H9 (cell line): Measurements from ENCODE around the gene ZNF264. TPM values are rescaled to one million over a fixed set of nuclear protein-coding genes. Genes with fewer than 3 reads are reported as not detected.

Experiments
- DNase-seq: peaks from one replicate; pipeline ENCODE4 v3.0.0-alpha.2; 2017
- H2AFZ ChIP-seq: one replicate; pipeline ENCODE4 v1.6.1; 2013; ENCODE audit warnings: mild to moderate bottlenecking, low read length, control low read depth, moderate library complexity
- H2AK5ac ChIP-seq: 2 replicates; pipeline ENCODE4 v1.6.1; 2013; ENCODE audit warnings: low read length, control low read depth, mixed read lengths; ENCODE audit not compliant: insufficient read length
- H2BK120ac ChIP-seq: one replicate; pipeline ENCODE4 v1.6.1; 2013; ENCODE audit warnings: low read depth, mild to moderate bottlenecking, low read length, control low read depth, inconsistent platforms; ENCODE audit not compliant: poor library complexity, severe bottlenecking
- H2BK12ac ChIP-seq: 2 replicates; pipeline ENCODE4 v1.6.1; 2013; ENCODE audit warnings: low read length, control low read depth, mixed read lengths, low read depth; ENCODE audit not compliant: insufficient read length
- H2BK15ac ChIP-seq: 2 replicates; pipeline ENCODE4 v1.6.1; 2013; ENCODE audit warnings: low read depth, low read length, control low read depth
- H2BK20ac ChIP-seq: one replicate; pipeline ENCODE4 v1.6.1; 2013; ENCODE audit warnings: low read depth, mild to moderate bottlenecking, low read length, control low read depth, inconsistent platforms; ENCODE audit not compliant: poor library complexity, severe bottlenecking
- H2BK5ac ChIP-seq: 2 replicates; pipeline ENCODE4 v1.6.1; 2013; ENCODE audit warnings: low read length, control low read depth, mixed read lengths; ENCODE audit not compliant: insufficient read length
- H3K14ac ChIP-seq: 2 replicates; pipeline ENCODE4 v1.6.1; 2013; ENCODE audit warnings: low read length, control low read depth; ENCODE audit not compliant: insufficient read depth
- H3K18ac ChIP-seq: 2 replicates; pipeline ENCODE4 v1.6.1; 2013; ENCODE audit warnings: low read depth, mild to moderate bottlenecking, mixed read lengths, low read length, control low read depth; ENCODE audit not compliant: insufficient read length
- H3K23ac ChIP-seq: 2 replicates; pipeline ENCODE4 v1.6.1; 2013; ENCODE audit warnings: low read length, control low read depth, mixed read lengths, low read depth; ENCODE audit not compliant: insufficient read length
- H3K23me2 ChIP-seq: 2 replicates; pipeline ENCODE4 v1.6.1; 2013; ENCODE audit warnings: low read depth, mild to moderate bottlenecking, mixed read lengths, low read length, control low read depth; ENCODE audit not compliant: insufficient read length, poor library complexity, severe bottlenecking
- H3K27ac ChIP-seq: 2 replicates; pipeline ENCODE4 v1.5.1; 2013; ENCODE audit warnings: low read length, control low read depth, mixed read lengths, low read depth; ENCODE audit not compliant: insufficient read length
- H3K27me3 ChIP-seq: 2 replicates; pipeline ENCODE4 v1.6.1; 2013; ENCODE audit warnings: low read length, control low read depth, inconsistent platforms; ENCODE audit not compliant: insufficient read depth
- H3K4ac ChIP-seq: 2 replicates; pipeline ENCODE4 v1.6.1; 2013; ENCODE audit warnings: low read depth, mild to moderate bottlenecking, control low read depth, inconsistent platforms, low read length, moderate library complexity
- H3K4me1 ChIP-seq: 2 replicates; pipeline ENCODE4 v1.6.1; 2013; ENCODE audit warnings: low read length, control low read depth, inconsistent platforms; ENCODE audit not compliant: insufficient read depth
- H3K4me2 ChIP-seq: 2 replicates; pipeline ENCODE4 v1.6.1; 2013; ENCODE audit warnings: low read length, control low read depth, mixed read lengths; ENCODE audit not compliant: insufficient read length, insufficient read depth
- H3K56ac ChIP-seq: 2 replicates; pipeline ENCODE4 v1.6.1; 2013; ENCODE audit warnings: low read depth, mild to moderate bottlenecking, mixed read lengths, low read length, control low read depth; ENCODE audit not compliant: insufficient read length
- H3K79me1 ChIP-seq: 2 replicates; pipeline ENCODE4 v1.6.1; 2013; ENCODE audit warnings: low read depth, mild to moderate bottlenecking, moderate library complexity, low read length, control low read depth, inconsistent platforms; ENCODE audit not compliant: insufficient read depth, poor library complexity, severe bottlenecking
- H3K79me2 ChIP-seq: 2 replicates; pipeline ENCODE4 v1.6.1; 2013; ENCODE audit warnings: low read length, control low read depth, inconsistent platforms; ENCODE audit not compliant: insufficient read depth
- H3K9ac ChIP-seq: 2 replicates; pipeline ENCODE4 v1.6.1; 2013; ENCODE audit warnings: low read length, control low read depth, mixed read lengths; ENCODE audit not compliant: insufficient read length; ENCODE audit errors: extremely low read depth
- H3K9me3 ChIP-seq: one replicate; pipeline ENCODE4 v1.6.1; 2013; ENCODE audit warnings: low read depth, low read length, inconsistent platforms; ENCODE audit not compliant: control insufficient read depth
- H3T11ph ChIP-seq: one replicate; pipeline ENCODE4 v1.6.1; 2013; ENCODE audit warnings: mild to moderate bottlenecking, low read length, control low read depth, inconsistent platforms
- H4K20me1 ChIP-seq: one replicate; pipeline ENCODE4 v1.6.1; 2013; ENCODE audit not compliant: control insufficient read depth, insufficient read length, insufficient read depth
- H4K5ac ChIP-seq: 2 replicates; pipeline ENCODE4 v1.6.1; 2013; ENCODE audit warnings: low read depth, mild to moderate bottlenecking, mixed read lengths, low read length, control low read depth; ENCODE audit not compliant: insufficient read length
- H4K8ac ChIP-seq: replicated peaks from 2 replicates; pipeline ENCODE4 v1.6.1; 2013; ENCODE audit warnings: low read length, control low read depth, mixed read lengths, low read depth; ENCODE audit not compliant: insufficient read length
- H4K91ac ChIP-seq: 2 replicates; pipeline ENCODE4 v1.6.1; 2013; ENCODE audit warnings: low read depth, mild to moderate bottlenecking, moderate library complexity, mixed read lengths, low read length, control low read depth; ENCODE audit not compliant: insufficient read length
- H3K27ac Mint-ChIP-seq, 3 experiments: 2 replicates in 2 of 3; 3 replicates in 1 of 3; pipeline ENCODE4 v1.8.0; 2020 to 2021; ENCODE audit warnings: mixed read lengths in 3 of 3, mild to moderate bottlenecking in 1 of 3, moderate library complexity in 1 of 3
- H3K27me3 Mint-ChIP-seq: 2 replicates; pipeline ENCODE4 v1.8.0; 2021; ENCODE audit warnings: low read depth, mild to moderate bottlenecking, moderate library complexity, mixed read lengths
- H3K36me3 Mint-ChIP-seq, 3 experiments: 2 replicates in 2 of 3; 3 replicates in 1 of 3; pipeline ENCODE4 v1.8.0; 2020 to 2021; ENCODE audit warnings: low read depth in 3 of 3, mixed read lengths in 3 of 3; ENCODE audit not compliant: insufficient read depth in 1 of 3
- H3K4me1 Mint-ChIP-seq, 2 experiments: 2 replicates each; pipeline ENCODE4 v1.8.0; 2020; ENCODE audit warnings: mixed read lengths in 2 of 2
- H3K4me3 Mint-ChIP-seq, 2 experiments: 2 replicates in 1 of 2; 3 replicates in 1 of 2; pipeline ENCODE4 v1.8.0; 2020 to 2021; ENCODE audit warnings: mild to moderate bottlenecking in 2 of 2, mixed read lengths in 2 of 2, moderate library complexity in 1 of 2
- H3K9me3 Mint-ChIP-seq, 2 experiments: 2 replicates in 1 of 2; 3 replicates in 1 of 2; pipeline ENCODE4 v1.8.0; 2020; ENCODE audit warnings: mild to moderate bottlenecking in 2 of 2, mixed read lengths in 2 of 2, moderate library complexity in 1 of 2
- CTCF ChIP-seq: fragments of 200-600 bp; sonication (generic); conservative IDR thresholded peaks from 3 replicates; pipeline ENCODE4 v1.8.0; 2021; ENCODE audit warnings: antibody characterized with exemption, mild to moderate bottlenecking
- WGBS: extraction: QIAGEN DNeasy Blood & Tissue Kit; methylation state at CpG from one replicate; pipeline ENCODE4 v1.1.7; 2013; ENCODE audit warnings: missing lambda C conversion rate, low lambda C conversion rate, mixed read lengths; ENCODE audit not compliant: insufficient read length; ENCODE audit errors: extremely low coverage; 5-methylcytosine and 5-hydroxymethylcytosine counted together
- total RNA-seq: library from RNA; stranded (reverse); gene quantifications from 2 replicates; pipeline ENCODE4 v1.2.1, GENCODE V29; 2021

The ZNF264 gene
- total RNA-seq, 1 experiment from 2014 or later = 25.3 TPM

GRCh38 chr19:57212109-57212508, 20.8 kb downstream of the ZNF264 start:
- Histone ChIP-seq H3K23ac (no peak overlapping the region), H3K23me2 (no peaks in the 10 kb centered on the region), H3K79me1 (no peaks in the 10 kb centered on the region), H3K4me2 (no peak overlapping the region), H3K56ac (no peak overlapping the region), H2BK5ac (no peak overlapping the region), H3K27me3 (no peaks in the 10 kb centered on the region), H2BK20ac (no peak overlapping the region), H3K9me3 (no peaks in the 10 kb centered on the region), H4K5ac (no peak overlapping the region), H3K9ac (no peak overlapping the region), H2BK15ac (no peak overlapping the region), H4K20me1 (no peaks in the 10 kb centered on the region), H3K4ac (no peak overlapping the region), H2AFZ (no peak overlapping the region), H2AK5ac (no peak overlapping the region), H2BK12ac (no peak overlapping the region), H3K4me1 (no peaks in the 10 kb centered on the region), H4K91ac (no peak overlapping the region), H3K79me2 (no peaks in the 10 kb centered on the region), H3T11ph (no peak overlapping the region), H3K27ac (no peak overlapping the region), H4K8ac (no peak overlapping the region), H3K14ac (no peak overlapping the region), H3K18ac (no peak overlapping the region), H2BK120ac (no peak overlapping the region)
- DNase-seq = no peak
- Mint-ChIP-seq H3K9me3 (no peaks in the 10 kb centered on the region), H3K27ac (no peak overlapping the region; a peak in 1 of 7 replicates), H3K4me1 (no peaks in the 10 kb centered on the region), H3K36me3 (peaks cover 9 to 39% (median 34%) of the 10 kb centered on the region in 3 experiments), H3K4me3 (no peak overlapping the region), H3K27me3 (no peaks in the 10 kb centered on the region)
- TF ChIP-seq CTCF = no peak
- WGBS = no CpG with 5 or more reads among the region's 7 CpGs
